ENCODE data around the gene ADAM33. TPM values are rescaled to one million over a fixed set of nuclear protein-coding genes. Genes with fewer than 3 reads are reported as not detected.

The ADAM33 gene
- polyA plus RNA-seq, 1 donor from 2014 or later: not detected

- no peaks in the 10 kb centered on the region for H3K36me3 ChIP-seq (ENCODE audit: insufficient read depth, low read length)
- no peak for TF ChIP-seq EP300 (conservative IDR thresholded peaks at IDR 0.05; ENCODE audit: poor library complexity, severe bottlenecking)
- no peak for TF ChIP-seq EZH2 (IDR thresholded peaks at IDR 0.05; ENCODE audit: borderline replicate concordance, insufficient read depth, low read length, poor library complexity, severe bottlenecking)
- no peak for TF ChIP-seq TAF1 (IDR thresholded peaks at IDR 0.05; ENCODE audit: low read depth)
- no peak for TF ChIP-seq RAD21 (conservative IDR thresholded peaks at IDR 0.05)
- TF ChIP-seq REST (IDR thresholded peaks at IDR 0.05; ENCODE audit: borderline replicate concordance): no peak
- no peak for TF ChIP-seq MXI1 (conservative IDR thresholded peaks at IDR 0.05; ENCODE audit: poor library complexity, severe bottlenecking)
- no peaks in the 10 kb centered on the region for H3K9me3 ChIP-seq (ENCODE audit: low read length)
- H3K4me3 ChIP-seq (ENCODE audit: low read length): no peak overlapping the region
- H3K9me2 ChIP-seq (ENCODE audit: insufficient read depth, low read length): no peaks in the 10 kb centered on the region
- no peak overlapping the region for H3K4me2 ChIP-seq (ENCODE audit: low read length)
- no peak overlapping the region for H2AFZ ChIP-seq (ENCODE audit: low read depth, low read length)
- H4K20me1 ChIP-seq (ENCODE audit: insufficient read depth): no peaks in the 10 kb centered on the region
- no peaks in the 10 kb centered on the region for H3K79me2 ChIP-seq (replicated peaks; ENCODE audit: insufficient read depth, low read length)
- H3K9ac ChIP-seq (ENCODE audit: low read length): no peak overlapping the region
- H3K27ac ChIP-seq (ENCODE audit: low read length): no peak overlapping the region
- H3K27me3 ChIP-seq (ENCODE audit: insufficient read depth, low read depth, low read length): peaks cover 36% of the 10 kb centered on the region
- H3F3A ChIP-seq (ENCODE audit: insufficient read depth, low read length, poor library complexity, severe bottlenecking): no peaks in the 10 kb centered on the region
Observed at GRCh38 chr20:3674995-3675900, 6.6 kb downstream of the ADAM33 start.

DNA sequence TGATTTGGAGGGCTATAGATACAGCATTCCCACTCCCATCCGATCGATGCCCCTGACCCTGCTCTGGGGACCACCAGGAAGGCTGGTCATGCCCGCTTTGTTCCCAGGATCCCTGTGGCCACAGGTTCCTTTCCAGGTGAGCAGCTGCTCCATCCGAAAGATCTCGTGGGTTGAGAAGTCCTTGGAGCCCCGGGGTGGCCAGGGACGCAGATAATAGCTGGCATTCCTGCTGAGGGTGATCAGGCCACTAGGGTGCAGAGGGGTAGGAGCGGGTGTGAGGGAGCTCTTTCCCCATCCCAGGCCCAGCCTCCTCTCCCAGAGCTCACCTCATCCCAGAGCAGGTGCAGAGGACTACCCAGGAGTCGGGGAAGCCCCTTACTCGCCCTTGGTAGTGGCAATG, 7.4 kb downstream of the ADAM33 start:
- H3F3A ChIP-seq (ENCODE audit: insufficient read depth, low read length, poor library complexity, severe bottlenecking): no peaks in the 10 kb centered on the region
- H3K9ac ChIP-seq (ENCODE audit: low read length): no peak overlapping the region
- H4K20me1 ChIP-seq (ENCODE audit: insufficient read depth): no peaks in the 10 kb centered on the region
- no peak overlapping the region for H3K27ac ChIP-seq (ENCODE audit: low read length)
- no peaks in the 10 kb centered on the region for H3K9me3 ChIP-seq (ENCODE audit: low read length)
- TF ChIP-seq REST (IDR thresholded peaks at IDR 0.05; ENCODE audit: borderline replicate concordance) (no peak), SMC3 (conservative IDR thresholded peaks at IDR 0.05; ENCODE audit: poor library complexity) (no peak), POLR2AphosphoS5 (IDR thresholded peaks at IDR 0.05) (no peak), EP300 (conservative IDR thresholded peaks at IDR 0.05; ENCODE audit: poor library complexity, severe bottlenecking) (no peak), RAD21 (conservative IDR thresholded peaks at IDR 0.05) (no peak), EZH2 (IDR thresholded peaks at IDR 0.05; ENCODE audit: borderline replicate concordance, insufficient read depth, low read length, poor library complexity, severe bottlenecking) (no peak), TAF1 (IDR thresholded peaks at IDR 0.05; ENCODE audit: low read depth) (no peak), CTCF (IDR thresholded peaks at IDR 0.05; ENCODE audit: poor library complexity, severe bottlenecking) (no peak), MXI1 (conservative IDR thresholded peaks at IDR 0.05; ENCODE audit: poor library complexity, severe bottlenecking) (no peak)
- peaks cover 36% of the 10 kb centered on the region for H3K27me3 ChIP-seq (ENCODE audit: insufficient read depth, low read depth, low read length)
- no peaks in the 10 kb centered on the region for H3K36me3 ChIP-seq (ENCODE audit: insufficient read depth, low read length)
- H3K4me2 ChIP-seq (ENCODE audit: low read length): no peak overlapping the region
- H2AFZ ChIP-seq (ENCODE audit: low read depth, low read length): no peak overlapping the region
- H3K79me2 ChIP-seq (replicated peaks; ENCODE audit: insufficient read depth, low read length): no peaks in the 10 kb centered on the region
- no peaks in the 10 kb centered on the region for H3K9me2 ChIP-seq (ENCODE audit: insufficient read depth, low read length)
- no peak overlapping the region for H3K4me3 ChIP-seq (ENCODE audit: low read length)
